Keratinocyte (primary cell): ENCODE results near the gene KLHL2. TPM values are rescaled to one million over a fixed set of nuclear protein-coding genes. Genes with fewer than 3 reads are reported as not detected.

Experiments
- DNase-seq: peaks from one replicate; pipeline ENCODE4 v3.0.0-alpha.2; 2011; ENCODE audit warnings: low read depth, missing footprints, low spot score
- FAIRE-seq: peaks from 2 replicates; lab custom pipeline; 2011; peaks lifted over from hg19 to GRCh38; lab: Jason Lieb, UNC
- H2AFZ ChIP-seq: 2 replicates; pipeline ENCODE4 v1.6.0; 2012; ENCODE audit warnings: low read length, control low read depth, inconsistent platforms; ENCODE audit not compliant: control insufficient read depth
- H3K27ac ChIP-seq: 2 replicates; pipeline ENCODE4 v1.5.1; 2011; ENCODE audit warnings: low read length; ENCODE audit not compliant: control insufficient read depth, insufficient read depth
- H3K27me3 ChIP-seq: 3 replicates; pipeline ENCODE4 v1.6.0; 2011; ENCODE audit warnings: low read length; ENCODE audit not compliant: control insufficient read depth, insufficient read depth; ENCODE audit errors: extremely low read depth
- H3K36me3 ChIP-seq, 2 experiments: 2 replicates in 1 of 2; 3 replicates in 1 of 2; pipeline ENCODE4 v1.5.1; 2011; ENCODE audit warnings: low read length in 2 of 2, mild to moderate bottlenecking in 1 of 2; ENCODE audit not compliant: control insufficient read depth in 2 of 2, insufficient read depth in 2 of 2; ENCODE audit errors: extremely low read depth in 1 of 2
- H3K4me1 ChIP-seq: 3 replicates; pipeline ENCODE4 v1.5.1; 2011; ENCODE audit warnings: low read length; ENCODE audit not compliant: control insufficient read depth, insufficient read depth; ENCODE audit errors: extremely low read depth
- H3K4me2 ChIP-seq: 3 replicates; pipeline ENCODE4 v1.6.0; 2011; ENCODE audit warnings: low read depth, low read length; ENCODE audit not compliant: control insufficient read depth, insufficient read depth; ENCODE audit errors: extremely low read depth
- H3K4me3 ChIP-seq, 3 experiments: fragments of 200-600 bp in 1 of 3; sonication (generic) in 1 of 3; 2 replicates in 2 of 3; 3 replicates in 1 of 3; pipeline ENCODE4 v1.5.1; 2011 to 2016; ENCODE audit warnings: low read length in 3 of 3, mild to moderate bottlenecking in 3 of 3, control low read depth in 2 of 3, inconsistent platforms in 1 of 3, low read depth in 1 of 3, mixed read lengths in 1 of 3, mixed run types in 1 of 3, moderate library complexity in 1 of 3; ENCODE audit not compliant: control insufficient read depth in 2 of 3, insufficient read depth in 2 of 3; ENCODE audit errors: extremely low read depth in 1 of 3
- H3K79me2 ChIP-seq: 2 replicates; pipeline ENCODE4 v1.6.0; 2012; ENCODE audit warnings: low read length; ENCODE audit not compliant: control insufficient read depth, insufficient read depth
- H3K9ac ChIP-seq: 3 replicates; pipeline ENCODE4 v1.6.0; 2011; ENCODE audit warnings: low read length; ENCODE audit not compliant: control insufficient read depth, insufficient read depth; ENCODE audit errors: extremely low read depth
- H3K9me1 ChIP-seq: 3 replicates; pipeline ENCODE4 v1.6.0; 2011; ENCODE audit warnings: low read length; ENCODE audit not compliant: control insufficient read depth, insufficient read depth; ENCODE audit errors: extremely low read depth
- H3K9me3 ChIP-seq: 2 replicates; pipeline ENCODE4 v1.5.1; 2012; ENCODE audit warnings: low read depth, low read length; ENCODE audit not compliant: control insufficient read depth
- H4K20me1 ChIP-seq: 3 replicates; pipeline ENCODE4 v1.6.0; 2011; ENCODE audit warnings: low read length; ENCODE audit not compliant: control insufficient read depth, insufficient read depth; ENCODE audit errors: extremely low read depth
- EZH2 ChIP-seq: IDR thresholded peaks from one replicate; pipeline ENCODE4 v1.6.1; 2012; ENCODE audit warnings: inconsistent platforms, mild to moderate bottlenecking, low read length, moderate library complexity
- dilution Hi-C: fragments of 300-500 bp; cut with MboI; formaldehyde crosslinking; loops from one replicate; pipeline ENCODE4 v1.7.0; 2020; ENCODE audit warnings: low sequenced_read_pairs; ENCODE audit not compliant: extremely low pct_ligation_motif_present
- polyA plus RNA-seq, 5 experiments: library from polyadenylated mRNA; depleted of rRNA in 3 of 5; stranded (reverse) in 3 of 5; stranded (forward) in 1 of 5; unstranded in 1 of 5; fragments of >200 nt; gene quantifications; 1 replicate in 1 of 5; 2 replicates in 3 of 5; 3 replicates in 1 of 5; pipeline versions ENCODE4 v1.2.1 to v1.2.3, GENCODE V29; 2011 to 2012; ENCODE audit warnings: missing spikeins in 2 of 5, low read depth in 1 of 5, low replicate concordance in 1 of 5
- TF ChIP-seq, protein P1 (sequence below), 3 experiments: IDR thresholded peaks in 1 of 3; conservative IDR thresholded peaks in 1 of 3; optimal IDR thresholded peaks in 1 of 3; 2 replicates in 2 of 3; 3 replicates in 1 of 3; pipeline versions ENCODE3 to v1.5.1; 2011; ENCODE audit warnings: low read length in 3 of 3, mild to moderate bottlenecking in 3 of 3, moderate library complexity in 2 of 3, control low read depth in 1 of 3, inconsistent platforms in 1 of 3; ENCODE audit not compliant: insufficient read depth in 2 of 3; ENCODE audit errors: extremely low read depth in 1 of 3

The KLHL2 gene
- polyA plus RNA-seq, 1 donor (not counting 4 experiments of a cell fraction or from before 2014, with no cell fraction given), result 18.5 TPM

DNA sequence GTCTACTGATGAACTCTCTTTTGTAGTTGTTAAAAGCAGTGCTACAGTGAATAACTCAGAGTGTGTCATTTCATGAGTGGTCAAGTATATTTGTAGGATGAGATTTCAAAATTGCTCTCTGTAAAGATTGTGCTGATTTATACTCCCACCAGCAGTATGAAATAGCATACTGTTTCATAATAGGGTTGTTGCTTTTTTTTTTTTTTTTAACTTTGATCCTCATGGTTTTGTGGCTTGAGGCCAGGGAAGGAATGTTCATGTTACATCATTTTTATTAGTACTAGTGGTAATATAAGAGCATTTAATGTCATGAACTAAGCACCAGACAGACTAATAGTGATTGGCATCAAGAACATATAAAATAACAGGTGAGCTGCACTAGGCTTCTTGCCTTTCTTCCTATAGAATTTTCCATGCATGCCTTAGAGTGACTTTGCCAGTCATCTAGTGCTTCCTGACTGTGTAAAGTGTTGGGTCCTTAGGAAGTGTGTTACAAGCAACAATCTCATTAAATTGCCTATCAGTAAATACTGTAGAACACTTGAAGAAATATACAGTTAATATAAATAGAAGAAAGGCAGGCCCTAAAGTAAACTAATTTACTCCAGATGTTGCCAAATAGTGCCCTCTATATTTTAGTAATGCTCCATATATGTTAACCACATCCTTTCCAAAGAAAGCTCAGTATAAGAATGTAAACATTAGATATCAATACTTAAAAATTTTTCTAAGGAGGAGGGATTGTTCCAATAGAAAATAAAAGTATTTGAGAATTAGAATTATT is 81.5 kb downstream of the KLHL2 start:
- no peak for DNase-seq

DNA sequence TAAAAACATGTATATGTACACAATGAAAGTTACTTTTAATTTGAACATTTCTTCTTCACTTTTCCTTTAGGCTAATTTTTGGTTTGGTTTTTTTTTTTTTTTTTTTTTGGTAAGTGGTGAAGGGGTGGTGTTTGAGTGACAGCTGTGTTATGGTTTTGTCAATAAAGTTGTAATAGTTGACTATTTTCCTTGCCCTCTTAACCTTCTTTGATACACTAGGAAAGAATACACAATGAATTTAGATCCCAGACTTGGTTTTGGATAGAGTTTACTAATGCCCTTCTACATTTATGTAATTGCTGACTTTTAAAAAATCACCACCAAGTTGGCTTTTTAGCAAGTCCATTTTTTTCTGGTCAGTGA is 82.0 kb downstream of the KLHL2 start:
- FAIRE-seq (no peak), DNase-seq (no peak)
- Histone ChIP-seq H3K4me2 (no peak overlapping the region), H3K36me3 (peaks cover 0 to 2% of the 10 kb centered on the region in 2 experiments), H3K27me3 (no peaks in the 10 kb centered on the region), H3K4me1 (peaks cover 10% of the 10 kb centered on the region), H3K9me1 (peaks cover 3% of the 10 kb centered on the region), H3K9ac (no peak overlapping the region), H3K27ac (no peak overlapping the region), H3K79me2 (peaks cover 1% of the 10 kb centered on the region), H2AFZ (no peak overlapping the region), H3K4me3 (no peak overlapping the region), H4K20me1 (no peaks in the 10 kb centered on the region), H3K9me3 (no peaks in the 10 kb centered on the region)
- dilution Hi-C loops, result no loop called here
- TF ChIP-seq EZH2, result no peak
- TF ChIP-seq, protein P1, sequence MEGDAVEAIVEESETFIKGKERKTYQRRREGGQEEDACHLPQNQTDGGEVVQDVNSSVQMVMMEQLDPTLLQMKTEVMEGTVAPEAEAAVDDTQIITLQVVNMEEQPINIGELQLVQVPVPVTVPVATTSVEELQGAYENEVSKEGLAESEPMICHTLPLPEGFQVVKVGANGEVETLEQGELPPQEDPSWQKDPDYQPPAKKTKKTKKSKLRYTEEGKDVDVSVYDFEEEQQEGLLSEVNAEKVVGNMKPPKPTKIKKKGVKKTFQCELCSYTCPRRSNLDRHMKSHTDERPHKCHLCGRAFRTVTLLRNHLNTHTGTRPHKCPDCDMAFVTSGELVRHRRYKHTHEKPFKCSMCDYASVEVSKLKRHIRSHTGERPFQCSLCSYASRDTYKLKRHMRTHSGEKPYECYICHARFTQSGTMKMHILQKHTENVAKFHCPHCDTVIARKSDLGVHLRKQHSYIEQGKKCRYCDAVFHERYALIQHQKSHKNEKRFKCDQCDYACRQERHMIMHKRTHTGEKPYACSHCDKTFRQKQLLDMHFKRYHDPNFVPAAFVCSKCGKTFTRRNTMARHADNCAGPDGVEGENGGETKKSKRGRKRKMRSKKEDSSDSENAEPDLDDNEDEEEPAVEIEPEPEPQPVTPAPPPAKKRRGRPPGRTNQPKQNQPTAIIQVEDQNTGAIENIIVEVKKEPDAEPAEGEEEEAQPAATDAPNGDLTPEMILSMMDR (optimal IDR thresholded peaks at IDR 0.05 in 1 of 3, IDR thresholded peaks at IDR 0.05 in 1 of 3, conservative IDR thresholded peaks at IDR 0.05 in 1 of 3; ENCODE audit: extremely low read depth in 1 of 3, insufficient read depth in 2 of 3, low read length in 3 of 3), result no peak

More for the DNA sequence above, 81.5 kb downstream of the KLHL2 start:
- no peaks in the 10 kb centered on the region for H3K27me3 ChIP-seq
- dilution Hi-C loops, result no loop called here
- no peak overlapping the region for H3K9ac ChIP-seq
- no peaks in the 10 kb centered on the region for H4K20me1 ChIP-seq
- H3K9me1 ChIP-seq, result peaks cover 3% of the 10 kb centered on the region
- H3K36me3 ChIP-seq, result peaks cover 0 to 2% of the 10 kb centered on the region in 2 experiments
- H2AFZ ChIP-seq, result no peak overlapping the region
- H3K4me1 ChIP-seq, result peaks cover 10% of the 10 kb centered on the region
- TF ChIP-seq, protein P1 (optimal IDR thresholded peaks at IDR 0.05 in 1 of 3, IDR thresholded peaks at IDR 0.05 in 1 of 3, conservative IDR thresholded peaks at IDR 0.05 in 1 of 3; ENCODE audit: extremely low read depth in 1 of 3, insufficient read depth in 2 of 3, low read length in 3 of 3), result no peak
- TF ChIP-seq EZH2, result no peak
- no peak overlapping the region for H3K4me2 ChIP-seq
- H3K9me3 ChIP-seq, result no peaks in the 10 kb centered on the region
- H3K79me2 ChIP-seq, result peaks cover 1% of the 10 kb centered on the region
- FAIRE-seq, result no peak
- H3K4me3 ChIP-seq, result no peak overlapping the region
- H3K27ac ChIP-seq, result no peak overlapping the region
